A549 (cell line): ENCODE measurements around the gene ASB18.

Experiments
- CEBPB ChIP-seq, 2 experiments: fragments of >200 bp in 1 of 2; sonication (Bioruptor Twin) in 1 of 2; formaldehyde crosslinking in 1 of 2; IDR thresholded peaks; 2 replicates each; pipeline ENCODE4 v1.6.1; 2012 to 2016
- POLR2A ChIP-seq: IDR thresholded peaks from 2 replicates; pipeline ENCODE4 v1.6.1; 2012; ENCODE audit warnings: mild to moderate bottlenecking, low read length
- ZNF302 ChIP-seq: fragments of 250-450 bp; sonication (Bioruptor Pico); IDR thresholded peaks from 2 replicates; pipeline ENCODE4 v1.9.0; 2021; ENCODE audit warnings: inconsistent platforms, mild to moderate bottlenecking, moderate library complexity
- TF ChIP-seq, protein P1 (sequence below): fragments of >200 bp; sonication (Bioruptor Twin); formaldehyde crosslinking; IDR thresholded peaks from 3 replicates; pipeline ENCODE4 v1.5.1; 2016

DNA sequence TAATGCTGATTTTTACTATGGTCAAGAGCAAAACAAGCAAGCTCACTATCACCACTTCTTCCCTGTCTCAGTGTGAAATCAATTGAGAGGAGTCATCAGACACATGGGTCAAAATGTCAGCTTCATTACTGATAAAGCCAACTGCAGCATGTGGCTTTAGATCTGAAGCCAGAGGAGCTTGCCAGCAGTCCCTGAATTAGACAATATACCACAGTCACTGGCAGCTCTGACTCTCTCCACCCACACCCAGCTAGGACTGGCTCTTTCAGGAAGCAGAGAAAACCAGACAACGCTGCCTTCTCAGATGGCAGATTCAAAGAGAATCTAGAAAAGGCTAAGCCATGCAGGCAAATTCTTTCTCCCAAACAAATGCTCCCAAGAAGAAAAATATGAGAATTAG, 20.0 kb upstream of the ASB18 start:
- TF ChIP-seq POLR2A: no peak
- TF ChIP-seq CEBPB (IDR thresholded peaks at IDR 0.05): no peak
- no peak for TF ChIP-seq ZNF302 (CRISPR knock-in tag)
- TF ChIP-seq, protein P1, sequence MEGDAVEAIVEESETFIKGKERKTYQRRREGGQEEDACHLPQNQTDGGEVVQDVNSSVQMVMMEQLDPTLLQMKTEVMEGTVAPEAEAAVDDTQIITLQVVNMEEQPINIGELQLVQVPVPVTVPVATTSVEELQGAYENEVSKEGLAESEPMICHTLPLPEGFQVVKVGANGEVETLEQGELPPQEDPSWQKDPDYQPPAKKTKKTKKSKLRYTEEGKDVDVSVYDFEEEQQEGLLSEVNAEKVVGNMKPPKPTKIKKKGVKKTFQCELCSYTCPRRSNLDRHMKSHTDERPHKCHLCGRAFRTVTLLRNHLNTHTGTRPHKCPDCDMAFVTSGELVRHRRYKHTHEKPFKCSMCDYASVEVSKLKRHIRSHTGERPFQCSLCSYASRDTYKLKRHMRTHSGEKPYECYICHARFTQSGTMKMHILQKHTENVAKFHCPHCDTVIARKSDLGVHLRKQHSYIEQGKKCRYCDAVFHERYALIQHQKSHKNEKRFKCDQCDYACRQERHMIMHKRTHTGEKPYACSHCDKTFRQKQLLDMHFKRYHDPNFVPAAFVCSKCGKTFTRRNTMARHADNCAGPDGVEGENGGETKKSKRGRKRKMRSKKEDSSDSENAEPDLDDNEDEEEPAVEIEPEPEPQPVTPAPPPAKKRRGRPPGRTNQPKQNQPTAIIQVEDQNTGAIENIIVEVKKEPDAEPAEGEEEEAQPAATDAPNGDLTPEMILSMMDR: no peak
